Measurements from ENCODE around the gene VPS13D. TPM values are rescaled to one million over a fixed set of nuclear protein-coding genes. Genes with fewer than 3 reads are reported as not detected.

The VPS13D gene
- total RNA-seq, 1 experiment from 2014 or later, result 13.1 TPM

DNA sequence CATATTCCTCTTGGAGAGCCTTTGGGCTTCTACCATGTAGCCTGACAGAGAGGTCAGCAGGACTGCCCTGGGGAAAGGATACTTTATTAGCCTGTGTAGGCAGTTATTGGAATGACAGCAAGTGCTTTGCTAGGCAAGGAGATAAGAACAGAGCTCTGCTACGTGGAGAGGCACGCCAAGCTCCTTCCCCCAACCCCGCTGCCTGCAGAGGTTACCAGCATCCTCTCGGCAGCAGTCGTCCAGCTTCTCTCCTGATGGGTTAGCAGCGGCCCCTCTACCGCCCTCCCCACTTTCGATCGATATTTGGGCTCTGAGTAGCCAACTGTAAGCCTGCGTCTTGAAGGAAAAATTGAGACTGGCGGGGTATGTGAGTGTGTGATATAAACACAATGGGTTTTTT lies 265.9 kb downstream of the VPS13D start:
- Histone ChIP-seq H3K36me3 (replicated peaks; ENCODE audit: control insufficient read depth, insufficient read depth, low read length) (no peaks in the 10 kb centered on the region; the same call in 1 of the 2 replicates), H3K27me3 (ENCODE audit: control insufficient read depth, insufficient read depth, low read length) (no peaks in the 10 kb centered on the region), H3K4me3 (ENCODE audit: insufficient read depth, low read depth, low read length) (no peak overlapping the region)
- no peak for DNase-seq

DNA sequence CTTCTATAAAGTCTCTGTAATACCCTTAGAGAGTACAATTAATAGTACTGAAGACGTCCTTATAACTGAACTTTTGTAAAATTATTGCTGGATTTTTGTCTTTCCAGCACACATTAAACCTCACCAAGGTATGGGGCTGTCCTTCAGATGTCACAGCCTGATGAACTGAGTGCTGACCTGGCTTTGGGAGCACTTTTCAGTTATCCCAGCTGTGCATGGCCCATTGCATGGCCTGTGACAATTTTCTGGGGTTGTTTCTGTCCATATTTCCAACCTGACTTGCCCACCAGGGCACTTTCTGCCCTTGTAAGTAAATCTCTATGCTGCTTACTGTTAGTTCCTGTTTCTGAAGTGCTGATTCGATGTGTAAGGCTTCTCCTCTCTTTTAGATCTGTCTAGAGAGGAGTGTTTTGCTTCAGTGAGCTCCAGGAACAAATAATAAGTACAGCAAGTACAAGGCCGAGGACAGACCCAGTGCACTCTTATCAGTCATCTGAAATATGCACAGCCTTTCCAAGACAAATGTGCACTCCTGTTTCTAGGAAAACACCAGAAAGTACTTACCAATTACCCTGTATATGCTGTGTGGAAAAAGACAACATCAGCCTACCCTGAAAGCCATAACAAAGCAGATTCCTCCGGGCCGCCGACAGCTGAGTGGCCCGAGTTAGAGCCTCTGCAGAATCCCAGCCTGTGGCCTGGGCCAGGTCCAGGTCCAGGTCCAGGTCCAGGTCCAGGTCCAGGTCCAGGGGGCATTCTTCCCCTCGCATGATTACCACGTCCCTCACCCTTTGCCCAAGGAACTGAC lies 266.5 kb downstream of the VPS13D start:
- no peaks in the 10 kb centered on the region for H3K27me3 ChIP-seq (ENCODE audit: control insufficient read depth, insufficient read depth, low read length)
- H3K4me3 ChIP-seq (ENCODE audit: insufficient read depth, low read depth, low read length), result no peak overlapping the region
- DNase-seq, result no peak
- H3K36me3 ChIP-seq (replicated peaks; ENCODE audit: control insufficient read depth, insufficient read depth, low read length), result no peaks in the 10 kb centered on the region; the same call in 1 of the 2 replicates

DNA sequence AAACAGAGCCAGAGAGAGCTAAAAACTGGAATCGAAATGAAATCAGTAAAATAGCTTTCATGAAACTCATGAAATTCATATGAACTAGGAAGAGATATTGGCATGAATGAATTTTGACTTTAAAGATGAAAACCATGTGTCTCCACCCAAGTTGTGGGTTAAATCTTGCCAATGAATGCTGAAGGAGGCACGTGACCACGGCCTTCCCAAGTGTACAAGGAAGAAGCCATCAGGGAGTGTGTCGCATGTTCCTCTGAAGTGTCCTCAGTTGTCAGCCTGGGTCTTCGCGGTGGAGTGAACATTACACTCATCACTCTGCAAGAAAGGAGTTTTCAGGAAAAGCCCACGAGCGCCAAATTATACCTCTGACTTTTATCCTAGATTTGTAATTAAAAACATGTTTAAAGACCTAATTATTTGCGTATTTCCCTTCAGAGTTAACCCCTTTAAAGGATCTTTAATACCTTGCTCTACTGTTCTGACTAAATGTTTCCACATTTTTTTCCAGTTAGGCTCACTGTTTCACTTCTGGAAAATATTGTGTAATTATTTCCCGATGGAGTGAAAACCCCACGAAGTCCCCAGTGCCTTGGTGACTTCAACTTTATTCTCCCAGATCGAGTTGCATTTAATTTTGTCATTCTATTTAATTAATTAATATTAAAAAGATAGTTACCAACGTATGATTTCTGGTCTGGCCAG lies 269.9 kb downstream of the VPS13D start:
- no peak overlapping the region for H3K4me3 ChIP-seq (ENCODE audit: insufficient read depth, low read depth, low read length)

GRCh38 chr1:12501661-12502060 lies 271.8 kb downstream of the VPS13D start:
- H3K4me3 ChIP-seq (ENCODE audit: insufficient read depth, low read depth, low read length), result no peak overlapping the region
- DNase-seq, result no peak
- no peaks in the 10 kb centered on the region for H3K27me3 ChIP-seq (ENCODE audit: control insufficient read depth, insufficient read depth, low read length)
- H3K36me3 ChIP-seq (replicated peaks; ENCODE audit: control insufficient read depth, insufficient read depth, low read length), result no peaks in the 10 kb centered on the region; the same call in 1 of the 2 replicates

More for the DNA sequence above, 269.9 kb downstream of the VPS13D start:
- Histone ChIP-seq H3K27me3 (ENCODE audit: control insufficient read depth, insufficient read depth, low read length) (no peaks in the 10 kb centered on the region), H3K36me3 (replicated peaks; ENCODE audit: control insufficient read depth, insufficient read depth, low read length) (no peaks in the 10 kb centered on the region; the same call in 1 of the 2 replicates)
- DNase-seq, result no peak

DNA sequence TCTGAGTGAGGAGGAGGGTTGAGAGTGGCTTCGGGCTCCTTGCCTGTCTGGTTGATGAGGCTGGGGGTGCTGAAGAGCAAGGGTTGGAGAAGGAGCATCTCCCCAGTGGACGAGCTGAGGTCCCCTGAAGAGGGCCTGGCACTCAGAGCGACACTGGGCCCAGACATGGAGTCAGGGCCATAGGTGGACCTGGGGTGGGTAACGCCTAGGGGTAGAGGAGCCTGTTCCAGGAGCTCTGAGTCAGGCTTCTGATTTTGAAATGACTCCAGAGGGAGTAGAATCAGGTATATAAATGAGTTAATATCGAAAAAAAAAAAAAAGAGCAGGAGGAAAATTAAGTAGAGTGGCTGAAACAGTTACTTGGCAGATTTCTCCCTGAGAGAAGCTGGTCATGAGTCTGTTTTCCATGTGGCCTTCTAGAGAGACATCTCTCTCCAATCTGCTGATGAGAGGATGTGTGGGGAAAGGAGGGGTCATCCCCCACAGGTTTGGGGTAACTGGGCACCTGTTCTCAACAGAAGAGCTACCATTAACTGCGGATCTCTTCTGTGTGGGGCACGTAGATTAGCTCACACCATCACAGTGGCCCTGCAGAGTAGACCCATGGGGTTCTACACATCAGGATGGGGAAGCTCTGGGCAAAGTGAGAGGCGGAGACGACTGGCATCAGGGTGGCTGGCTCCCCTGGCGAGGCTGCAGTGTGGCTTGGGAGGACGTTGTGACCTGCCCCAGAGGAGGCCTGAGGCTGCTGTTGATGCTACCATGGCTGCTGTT lies 272.7 kb downstream of the VPS13D start:
- Histone ChIP-seq H3K36me3 (replicated peaks; ENCODE audit: control insufficient read depth, insufficient read depth, low read length) (no peaks in the 10 kb centered on the region; the same call in 1 of the 2 replicates), H3K4me3 (ENCODE audit: insufficient read depth, low read depth, low read length) (no peak overlapping the region), H3K27me3 (ENCODE audit: control insufficient read depth, insufficient read depth, low read length) (no peaks in the 10 kb centered on the region)
- no peak for DNase-seq

GRCh38 chr1:12503709-12504108 lies 273.9 kb downstream of the VPS13D start:
- no peak overlapping the region for H3K4me3 ChIP-seq (ENCODE audit: insufficient read depth, low read depth, low read length)
- H3K27me3 ChIP-seq (ENCODE audit: control insufficient read depth, insufficient read depth, low read length), result no peaks in the 10 kb centered on the region
- no peaks in the 10 kb centered on the region; the same call in 1 of the 2 replicates for H3K36me3 ChIP-seq (replicated peaks; ENCODE audit: control insufficient read depth, insufficient read depth, low read length)
- no peak for DNase-seq

DNA sequence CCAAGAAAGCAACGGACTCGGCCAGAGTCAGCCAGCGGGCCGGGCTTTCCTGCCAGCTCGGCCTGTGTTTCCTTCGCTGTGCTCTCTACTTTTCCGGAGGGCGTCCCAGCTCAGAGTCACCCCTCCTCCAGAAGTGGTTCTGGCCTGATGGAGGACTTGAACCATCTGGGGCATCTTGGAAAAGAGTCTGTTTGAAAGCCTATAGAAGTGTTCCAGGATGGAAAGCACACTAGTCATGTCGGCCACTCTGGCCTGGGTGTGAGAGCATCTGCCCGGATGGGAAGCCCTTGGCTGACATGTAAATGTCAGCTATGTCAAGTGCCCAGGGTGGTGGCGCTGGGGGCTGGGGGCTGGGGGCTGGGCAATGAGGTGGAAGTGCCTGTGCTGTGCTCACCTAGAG lies 274.8 kb downstream of the VPS13D start:
- H3K36me3 ChIP-seq (replicated peaks; ENCODE audit: control insufficient read depth, insufficient read depth, low read length), result no peaks in the 10 kb centered on the region; the same call in 1 of the 2 replicates
- H3K27me3 ChIP-seq (ENCODE audit: control insufficient read depth, insufficient read depth, low read length), result no peaks in the 10 kb centered on the region
- DNase-seq, result no peak
- no peak overlapping the region for H3K4me3 ChIP-seq (ENCODE audit: insufficient read depth, low read depth, low read length)

GRCh38 chr1:12505231-12505630 lies 275.4 kb downstream of the VPS13D start:
- no peaks in the 10 kb centered on the region for H3K27me3 ChIP-seq (ENCODE audit: control insufficient read depth, insufficient read depth, low read length)
- H3K4me3 ChIP-seq (ENCODE audit: insufficient read depth, low read depth, low read length), result no peak overlapping the region
- no peak for DNase-seq
- no peaks in the 10 kb centered on the region; the same call in 1 of the 2 replicates for H3K36me3 ChIP-seq (replicated peaks; ENCODE audit: control insufficient read depth, insufficient read depth, low read length)

DNA sequence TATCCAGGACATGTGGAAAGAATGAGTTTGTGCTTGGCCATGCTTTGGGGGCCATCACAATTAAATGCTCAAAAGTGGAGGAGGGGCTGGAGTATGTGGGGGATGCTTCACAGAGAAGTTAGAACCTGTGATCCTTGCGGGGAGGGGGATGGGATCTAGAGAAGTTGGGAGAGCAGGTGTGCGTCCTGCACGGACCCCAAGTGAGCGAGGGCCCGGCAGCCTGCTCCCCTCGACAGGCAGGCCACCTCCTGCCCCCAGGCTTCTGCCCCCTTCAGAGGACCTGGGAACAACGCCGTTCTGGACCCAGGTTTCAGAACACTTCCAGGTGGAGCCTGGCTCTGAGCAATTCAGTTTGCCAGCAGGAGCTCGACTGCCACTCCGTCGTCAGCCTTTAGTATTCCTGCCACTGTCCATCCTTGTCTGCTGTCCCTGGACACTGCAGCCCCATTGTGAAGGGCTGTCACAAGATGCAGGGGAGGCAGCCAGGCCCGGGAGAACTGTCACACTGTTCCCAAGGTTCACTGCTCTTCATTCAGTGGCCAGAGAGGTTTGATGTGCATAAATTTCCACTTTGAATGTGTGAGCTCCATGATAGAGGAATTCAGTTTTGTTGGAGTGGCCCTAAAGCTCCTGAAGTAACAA lies 275.9 kb downstream of the VPS13D start:
- no peak overlapping the region for H3K4me3 ChIP-seq (ENCODE audit: insufficient read depth, low read depth, low read length)
- DNase-seq, result peak; percentile 52

DNA sequence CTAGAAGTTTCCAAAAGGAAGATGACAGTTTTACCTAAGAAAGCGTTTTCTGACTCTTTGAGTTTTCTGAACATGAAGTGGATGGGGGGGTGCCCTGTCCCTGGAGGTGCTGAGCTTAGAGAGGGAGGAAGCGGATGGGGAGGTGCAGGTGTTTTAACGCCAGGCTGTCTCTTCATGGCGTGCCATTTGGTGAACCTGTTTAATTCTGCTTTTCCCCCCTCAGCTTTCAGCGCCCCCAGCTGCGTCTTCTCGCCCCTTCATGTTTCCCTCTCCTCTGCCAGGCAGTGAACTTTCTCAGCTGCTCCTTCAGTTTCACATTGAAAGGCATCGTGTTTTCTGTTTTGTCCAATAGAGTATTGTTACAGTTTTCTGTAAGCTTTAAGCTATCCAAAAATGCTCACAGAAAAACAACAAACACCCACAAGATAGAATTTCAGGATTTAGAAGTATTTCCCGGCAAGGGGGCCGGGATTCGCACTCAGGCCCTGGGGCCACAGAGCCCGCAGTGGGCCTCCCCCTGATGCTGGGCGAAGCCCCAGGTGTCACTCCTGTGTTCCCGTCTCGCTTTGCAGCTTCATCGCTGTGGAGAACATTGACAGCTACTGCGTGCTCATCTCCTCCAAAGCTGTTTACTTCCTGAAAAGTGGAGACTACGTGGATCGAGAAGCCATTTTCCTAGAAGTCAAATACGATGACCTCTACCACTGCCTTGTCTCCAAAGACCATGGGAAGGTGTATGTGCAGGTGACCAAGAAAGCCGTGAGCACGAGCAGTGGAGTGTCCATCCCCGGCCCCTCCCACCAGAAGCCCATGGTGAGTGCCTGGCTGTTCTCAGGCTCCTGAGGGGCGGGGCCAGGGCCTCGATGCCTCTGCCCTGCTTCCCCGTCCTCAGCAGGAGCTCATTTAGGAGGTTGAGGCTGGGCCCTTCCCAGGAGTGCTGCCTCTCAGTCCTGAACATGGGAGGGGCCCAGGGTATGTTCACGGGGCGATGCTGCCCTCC lies 276.8 kb downstream of the VPS13D start:
- Histone ChIP-seq H3K27me3 (ENCODE audit: control insufficient read depth, insufficient read depth, low read length) (no peaks in the 10 kb centered on the region), H3K4me3 (ENCODE audit: insufficient read depth, low read depth, low read length) (no peak overlapping the region), H3K36me3 (replicated peaks; ENCODE audit: control insufficient read depth, insufficient read depth, low read length) (no peaks in the 10 kb centered on the region; the same call in 1 of the 2 replicates)
- peak; percentile 70 for DNase-seq

More for the DNA sequence above, 275.9 kb downstream of the VPS13D start:
- Histone ChIP-seq H3K36me3 (replicated peaks; ENCODE audit: control insufficient read depth, insufficient read depth, low read length) (no peaks in the 10 kb centered on the region; the same call in 1 of the 2 replicates), H3K27me3 (ENCODE audit: control insufficient read depth, insufficient read depth, low read length) (no peaks in the 10 kb centered on the region)

GRCh38 chr1:12507631-12508030 lies 277.8 kb downstream of the VPS13D start:
- Histone ChIP-seq H3K36me3 (replicated peaks; ENCODE audit: control insufficient read depth, insufficient read depth, low read length) (no peaks in the 10 kb centered on the region), H3K27me3 (ENCODE audit: control insufficient read depth, insufficient read depth, low read length) (no peaks in the 10 kb centered on the region), H3K4me3 (ENCODE audit: insufficient read depth, low read depth, low read length) (no peak overlapping the region)
- DNase-seq, result no peak

DNA sequence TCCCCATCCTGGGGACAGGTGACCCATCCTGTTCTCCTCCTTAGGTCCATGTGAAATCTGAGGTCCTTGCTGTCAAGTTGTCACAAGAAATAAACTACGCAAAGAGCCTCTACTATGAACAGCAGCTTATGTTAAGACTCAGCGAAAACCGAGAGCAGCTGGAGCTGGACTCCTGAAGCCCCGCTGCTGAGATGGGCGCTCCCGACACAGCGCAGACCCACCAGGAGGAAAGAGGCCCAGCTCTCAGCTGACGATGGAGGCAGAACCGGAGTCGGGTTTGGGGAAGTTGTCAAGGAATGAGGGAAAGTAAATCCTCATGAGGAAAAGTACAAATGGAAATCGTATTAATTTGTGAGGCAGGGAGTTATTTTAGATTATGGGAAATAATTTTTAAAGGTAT lies 279.0 kb downstream of the VPS13D start:
- Histone ChIP-seq H3K27me3 (ENCODE audit: control insufficient read depth, insufficient read depth, low read length) (no peaks in the 10 kb centered on the region), H3K4me3 (ENCODE audit: insufficient read depth, low read depth, low read length) (no peak overlapping the region), H3K36me3 (replicated peaks; ENCODE audit: control insufficient read depth, insufficient read depth, low read length) (no peaks in the 10 kb centered on the region)
- DNase-seq, result no peak

DNA sequence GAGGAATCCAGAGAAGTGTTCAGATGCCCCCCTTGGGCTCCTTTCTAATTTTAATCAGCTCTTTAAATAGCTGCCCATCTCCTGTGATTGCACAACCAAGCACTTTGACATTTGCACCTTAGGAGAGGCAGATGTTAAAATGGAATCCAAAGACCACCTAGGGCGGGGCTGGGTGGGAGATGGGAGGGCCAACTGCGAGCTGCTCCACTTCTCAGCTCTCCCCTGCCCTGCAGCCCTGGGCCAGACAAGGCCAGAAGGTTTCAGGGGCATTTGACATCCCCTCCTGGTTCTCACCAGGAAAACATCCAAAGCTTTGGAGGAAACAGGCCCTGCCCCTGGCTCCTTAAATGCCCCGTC lies 281.3 kb downstream of the VPS13D start:
- DNase-seq, result peak; percentile 62
- Histone ChIP-seq H3K4me3 (ENCODE audit: insufficient read depth, low read depth, low read length) (no peak overlapping the region), H3K27me3 (ENCODE audit: control insufficient read depth, insufficient read depth, low read length) (no peaks in the 10 kb centered on the region), H3K36me3 (replicated peaks; ENCODE audit: control insufficient read depth, insufficient read depth, low read length) (no peaks in the 10 kb centered on the region)

Data from H7 (cell line).